ENCODE measurements around the gene PRSS22. TPM values are rescaled to one million over a fixed set of nuclear protein-coding genes. Genes with fewer than 3 reads are reported as not detected.
A peak's percentile ranks its signal among the peaks of the same experiment; 100 is the strongest.

The PRSS22 gene
- polyA plus RNA-seq, 1 of the 3 experiments (the other 2 are of a cell fraction), result not detected

DNA sequence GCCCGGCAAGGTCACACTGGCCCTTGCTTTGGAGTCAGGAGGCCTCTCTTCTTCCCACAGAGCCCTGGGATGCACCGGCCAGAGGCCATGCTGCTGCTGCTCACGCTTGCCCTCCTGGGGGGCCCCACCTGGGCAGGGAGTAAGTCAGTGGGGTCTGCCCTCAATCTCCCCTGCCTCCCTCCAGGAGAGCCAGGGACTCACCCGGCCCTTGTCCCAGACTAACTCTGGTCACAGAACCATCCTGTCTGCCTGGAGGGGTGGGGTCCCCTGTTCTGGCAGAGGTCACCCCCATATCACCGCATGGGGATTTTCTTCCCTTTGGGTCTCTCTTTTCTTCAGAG is 27.6 kb downstream of the PRSS22 start:
- Histone ChIP-seq H3F3A (replicated peaks; ENCODE audit: insufficient read depth) (peaks cover 2% of the 10 kb centered on the region), H3K4me2 (no peak overlapping the region), H4K20me1 (ENCODE audit: insufficient read depth) (no peaks in the 10 kb centered on the region), H2AFZ (ENCODE audit: low read depth) (no peak overlapping the region), H3K4me3 (ENCODE audit: low read depth in 2 of 2, low read length in 1 of 2) (no peak overlapping the region), H3K9ac (no peak overlapping the region), H3K79me2 (ENCODE audit: insufficient read depth) (no peaks in the 10 kb centered on the region), H3K27me3 (ENCODE audit: insufficient read depth) (no peaks in the 10 kb centered on the region; the same call in 1 of the 2 replicates), H3K36me3 (replicated peaks in 1 of 2; ENCODE audit: control insufficient read depth in 1 of 2, insufficient read depth in 2 of 2, low read length in 1 of 2) (no peaks in the 10 kb centered on the region), H3K4me1 (ENCODE audit: control insufficient read depth in 1 of 2, insufficient read depth in 2 of 2, low read depth in 1 of 2, low read length in 1 of 2) (peaks cover 0 to 15% of the 10 kb centered on the region in 2 experiments; a peak in 1 of 4 replicates), H3K9me2 (no peaks in the 10 kb centered on the region), H3K27ac (ENCODE audit: low read depth in 2 of 2, low read length in 1 of 2) (no peak overlapping the region; a peak in 1 of 4 replicates), H3K9me3 (no peaks in the 10 kb centered on the region)
- 100% methylated on average over 1 of the region's 5 CpGs for WGBS (ENCODE audit: low lambda C conversion rate)
- no peak for TF ChIP-seq FOXM1 (IDR thresholded peaks at IDR 0.05; ENCODE audit: low read depth)
- no peak for TF ChIP-seq EZH2phosphoT487 (IDR thresholded peaks at IDR 0.05; ENCODE audit: borderline replicate concordance, low read depth)
- TF ChIP-seq, protein P1, sequence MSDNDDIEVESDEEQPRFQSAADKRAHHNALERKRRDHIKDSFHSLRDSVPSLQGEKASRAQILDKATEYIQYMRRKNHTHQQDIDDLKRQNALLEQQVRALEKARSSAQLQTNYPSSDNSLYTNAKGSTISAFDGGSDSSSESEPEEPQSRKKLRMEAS (IDR thresholded peaks at IDR 0.05; ENCODE audit: low read depth), result no peak
- TF ChIP-seq, protein P2, sequence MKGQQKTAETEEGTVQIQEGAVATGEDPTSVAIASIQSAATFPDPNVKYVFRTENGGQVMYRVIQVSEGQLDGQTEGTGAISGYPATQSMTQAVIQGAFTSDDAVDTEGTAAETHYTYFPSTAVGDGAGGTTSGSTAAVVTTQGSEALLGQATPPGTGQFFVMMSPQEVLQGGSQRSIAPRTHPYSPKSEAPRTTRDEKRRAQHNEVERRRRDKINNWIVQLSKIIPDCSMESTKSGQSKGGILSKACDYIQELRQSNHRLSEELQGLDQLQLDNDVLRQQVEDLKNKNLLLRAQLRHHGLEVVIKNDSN (IDR thresholded peaks at IDR 0.05; ENCODE audit: borderline replicate concordance, low read depth), result no peak
- TF ChIP-seq, protein P3, sequence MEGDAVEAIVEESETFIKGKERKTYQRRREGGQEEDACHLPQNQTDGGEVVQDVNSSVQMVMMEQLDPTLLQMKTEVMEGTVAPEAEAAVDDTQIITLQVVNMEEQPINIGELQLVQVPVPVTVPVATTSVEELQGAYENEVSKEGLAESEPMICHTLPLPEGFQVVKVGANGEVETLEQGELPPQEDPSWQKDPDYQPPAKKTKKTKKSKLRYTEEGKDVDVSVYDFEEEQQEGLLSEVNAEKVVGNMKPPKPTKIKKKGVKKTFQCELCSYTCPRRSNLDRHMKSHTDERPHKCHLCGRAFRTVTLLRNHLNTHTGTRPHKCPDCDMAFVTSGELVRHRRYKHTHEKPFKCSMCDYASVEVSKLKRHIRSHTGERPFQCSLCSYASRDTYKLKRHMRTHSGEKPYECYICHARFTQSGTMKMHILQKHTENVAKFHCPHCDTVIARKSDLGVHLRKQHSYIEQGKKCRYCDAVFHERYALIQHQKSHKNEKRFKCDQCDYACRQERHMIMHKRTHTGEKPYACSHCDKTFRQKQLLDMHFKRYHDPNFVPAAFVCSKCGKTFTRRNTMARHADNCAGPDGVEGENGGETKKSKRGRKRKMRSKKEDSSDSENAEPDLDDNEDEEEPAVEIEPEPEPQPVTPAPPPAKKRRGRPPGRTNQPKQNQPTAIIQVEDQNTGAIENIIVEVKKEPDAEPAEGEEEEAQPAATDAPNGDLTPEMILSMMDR (IDR thresholded peaks at IDR 0.05), result no peak
- ChIA-PET CTCF (interaction anchor here (1.2 to 2.8 kb wide), 4 partner anchors 9 to 90 kb away, joined by 3 to 17 read pairs (median 10); no protein-coding TSS in a partner anchor), POLR2A (interaction anchor here (1.3 kb wide), 1 partner anchor 38 kb away, joined by 3 read pairs; no protein-coding TSS in a partner anchor)
- DNase-seq, result no peak

DNA sequence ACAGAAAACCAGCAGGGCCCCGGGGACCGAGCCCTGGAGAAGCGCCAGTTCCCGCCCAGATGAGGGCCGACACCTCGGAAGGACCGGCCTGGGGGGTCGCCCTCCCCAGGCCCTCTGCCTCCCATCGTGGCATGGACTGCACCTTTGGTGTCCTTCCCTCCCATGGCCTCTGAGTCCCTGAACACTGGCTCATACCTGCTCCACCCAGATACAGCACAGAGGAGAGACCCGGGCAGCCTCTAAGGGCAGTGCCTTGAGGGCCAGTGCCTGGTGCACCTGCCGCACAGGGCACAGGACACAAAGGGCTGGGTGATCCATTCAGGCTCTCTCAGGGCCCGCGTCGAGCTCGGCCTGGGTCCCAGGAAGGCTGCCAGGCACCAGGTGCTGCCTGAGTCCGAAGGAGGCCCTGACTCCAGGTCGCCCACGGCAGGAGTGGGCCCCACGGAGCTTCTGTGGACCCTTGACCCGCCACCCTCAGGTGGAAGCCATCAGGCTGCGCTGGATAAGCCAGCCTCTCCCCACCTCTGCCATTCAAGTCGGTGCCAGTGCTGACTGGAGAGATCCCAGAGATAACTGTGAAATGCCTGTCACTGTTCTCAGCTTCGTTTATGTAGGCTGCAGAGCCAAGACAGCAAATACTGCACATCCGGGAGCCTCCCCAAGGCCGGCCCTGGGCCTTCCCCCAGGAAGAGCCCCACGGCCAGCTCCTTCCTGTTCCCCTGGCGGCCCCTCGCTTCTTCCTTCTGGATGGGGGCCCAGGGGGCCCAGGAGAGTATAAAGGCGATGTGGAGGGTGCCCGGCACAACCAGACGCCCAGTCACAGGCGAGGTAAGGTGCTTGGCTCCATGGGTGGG is 28.2 kb downstream of the PRSS22 start, which contains the start of gene ZG16B:
Gene ZG16B, plus strand, starts transcription at position 803 of the 854 bp plus-strand sequence. CDS start 139 bp downstream, outside the sequence.
- WGBS (ENCODE audit: low lambda C conversion rate), result 64% methylated on average over 10 of the region's 32 CpGs
- no peaks in the 10 kb centered on the region for H3K36me3 ChIP-seq (replicated peaks in 1 of 2; ENCODE audit: control insufficient read depth in 1 of 2, insufficient read depth in 2 of 2, low read length in 1 of 2)
- no peaks in the 10 kb centered on the region for H3K9me3 ChIP-seq
- ChIA-PET CTCF (interaction anchor here (0.7 to 2.8 kb wide), 5 partner anchors 10 to 90 kb away, joined by 3 to 17 read pairs (median 3); no protein-coding TSS in a partner anchor), POLR2A (interaction anchor here (1.3 kb wide), 1 partner anchor 39 kb away, joined by 3 read pairs; no protein-coding TSS in a partner anchor)
- TF ChIP-seq GATA2 (CRISPR knock-in tag; IDR thresholded peaks at IDR 0.05) (peak; percentile 78), RXRA (IDR thresholded peaks at IDR 0.05; ENCODE audit: borderline replicate concordance, low read depth) (no peak)
- no peaks in the 10 kb centered on the region for H3K79me2 ChIP-seq (ENCODE audit: insufficient read depth)
- H3K27me3 ChIP-seq (ENCODE audit: insufficient read depth), result no peaks in the 10 kb centered on the region; the same call in 1 of the 2 replicates
- no peak within 1 kb of the TSS for H3K4me3 ChIP-seq (ENCODE audit: low read depth in 2 of 2, low read length in 1 of 2)
- H3K27ac ChIP-seq (ENCODE audit: low read depth in 2 of 2, low read length in 1 of 2), result peak within 1 kb of the TSS in 1 of 2 experiments; percentile 16; a peak in 1 of 4 replicates
- H3K9ac ChIP-seq, result no peak within 1 kb of the TSS
- no peaks in the 10 kb centered on the region for H3F3A ChIP-seq (replicated peaks; ENCODE audit: insufficient read depth)
- peaks cover 0 to 15% of the 10 kb centered on the region in 2 experiments; a peak in 1 of 4 replicates for H3K4me1 ChIP-seq (ENCODE audit: control insufficient read depth in 1 of 2, insufficient read depth in 2 of 2, low read depth in 1 of 2, low read length in 1 of 2)
- no peak within 1 kb of the TSS for H2AFZ ChIP-seq (ENCODE audit: low read depth)
- no peaks in the 10 kb centered on the region for H4K20me1 ChIP-seq (ENCODE audit: insufficient read depth)
- peak; percentile 64 for DNase-seq
- no peaks in the 10 kb centered on the region for H3K9me2 ChIP-seq
- no peak within 1 kb of the TSS for H3K4me2 ChIP-seq

Measured in SK-N-SH (cell line).